ENCODE measurements around the gene CFAP141. TPM values are rescaled to one million over a fixed set of nuclear protein-coding genes. Genes with fewer than 3 reads are reported as not detected.

Gene CFAP141
- total and polyA plus RNA-seq, 7 experiments from 2014 or later: not detected

DNA sequence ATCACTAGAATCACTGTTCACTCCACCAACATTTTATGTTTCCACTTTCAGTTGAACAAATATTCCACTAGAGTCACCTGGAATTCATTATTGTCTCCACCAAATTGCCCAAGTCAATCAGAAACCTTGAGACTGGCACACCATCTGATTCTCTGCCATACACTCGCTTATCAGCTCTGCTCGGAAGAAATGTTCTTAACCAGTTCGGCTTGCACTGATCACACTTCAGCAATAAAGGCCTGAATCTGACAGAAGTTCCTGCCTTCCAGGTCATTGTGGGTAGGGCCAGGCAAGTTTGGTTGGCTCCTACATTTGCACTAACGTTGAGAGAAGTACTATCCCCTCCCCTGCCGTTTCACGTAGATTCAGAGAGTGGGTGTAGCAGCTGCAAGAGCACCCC, 24.2 kb downstream of the CFAP141 start:
- ATAC-seq: no peak
- peak overlapping the region; percentile 95 for H3K27ac ChIP-seq (ENCODE audit: low read depth, low read length)
- H3K9me3 ChIP-seq (ENCODE audit: control insufficient read depth in 2 of 3, low read length in 3 of 3): no peaks in the 10 kb centered on the region
- peaks cover 37 to 57% of the 10 kb centered on the region in 2 donors for H3K4me1 ChIP-seq (ENCODE audit: control insufficient read depth in 2 of 2, insufficient read depth in 2 of 2, low read length in 2 of 2)
- Mint-ChIP-seq H3K4me3 (peak overlapping the region; percentile 98 to 100 (median 100)), H3K9me3 (peaks cover 0 to 3% (median 0%) of the 10 kb centered on the region in 11 donors), H3K36me3 (peaks cover 0 to 32% (median 4%) of the 10 kb centered on the region in 5 donors), H3K27ac (peak overlapping the region; percentile 98 to 100 (median 99)), H3K4me1 (peaks cover 58 to 63% (median 62%) of the 10 kb centered on the region in 7 donors), H3K27me3 (peaks cover 0 to 3% (median 0%) of the 10 kb centered on the region in 5 donors)
- CTCF ChIA-PET: interaction anchor here (0.6 to 1.8 kb wide), 2 partner anchors 24 to 195 kb away, joined by 3 to 7 read pairs; no protein-coding TSS in a partner anchor
- H3K4me3 ChIP-seq (ENCODE audit: low read length): peak overlapping the region; percentile 93
- POLR2A ChIA-PET: interaction anchor here (0.7 to 10.3 kb wide), 9 partner anchors 8 to 400 kb away, joined by 3 to 115 read pairs (median 3); partner anchors contain the start of genes NUP210L, RPS27, TPM3 and UBAP2L
- intact Hi-C loops (cut with micrococcal nuclease): loop anchor here (1.0 to 10.0 kb wide), 9 partner anchors 25 to 510 kb away; partner anchors contain the start of genes UBE2Q1 (in 2 of the 2), HAX1 (in 1 of the 2), ILF2 (in 1 of the 2) and RPS27 (in 1 of the 2)
- peak in 3 of 9 donors; percentile 53 to 73 (median 56) for DNase-seq
- H3K27me3 ChIP-seq (ENCODE audit: control insufficient read depth in 2 of 2, insufficient read depth in 2 of 2, low read length in 2 of 2): no peaks in the 10 kb centered on the region
- peaks cover 0 to 11% (median 0%) of the 10 kb centered on the region in 3 experiments for H3K36me3 ChIP-seq (ENCODE audit: control insufficient read depth in 2 of 3, insufficient read depth in 3 of 3, low read length in 3 of 3)

DNA sequence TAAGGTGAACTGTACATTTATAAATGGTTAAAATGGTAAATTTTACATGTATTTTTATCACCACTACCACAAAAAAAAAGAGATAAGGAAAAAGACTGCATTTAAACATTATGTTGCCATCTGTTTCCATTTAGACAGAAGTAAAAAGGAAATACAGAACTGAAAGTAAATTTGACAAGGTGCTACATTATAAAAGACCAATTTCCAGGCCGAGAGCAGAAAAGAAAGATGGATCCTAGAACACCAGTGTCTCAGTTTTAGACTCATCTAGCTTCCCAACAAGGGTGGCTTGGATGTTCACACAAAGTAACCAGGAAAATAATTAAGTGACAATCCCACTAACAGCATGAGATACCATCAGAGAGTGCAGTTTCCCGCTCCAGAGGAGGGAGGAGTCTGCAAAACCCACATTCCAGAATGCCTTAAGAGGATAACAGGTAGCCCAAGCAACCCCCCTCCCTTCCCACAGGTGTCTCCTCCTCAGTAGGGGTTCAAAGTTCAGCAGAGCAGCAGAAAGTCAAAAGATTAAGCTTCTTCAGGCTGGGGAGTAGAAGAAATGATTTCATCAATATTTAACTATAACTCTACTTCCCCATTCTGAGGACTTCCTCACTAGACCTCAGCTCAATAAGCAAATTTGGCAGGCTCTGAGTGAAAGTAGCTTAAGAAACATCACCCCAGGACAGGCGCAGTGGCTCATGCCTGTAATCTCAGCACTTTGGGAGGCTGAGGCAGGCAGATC, 26.0 kb downstream of the CFAP141 start:
- ChIA-PET CTCF (interaction anchor here (0.5 to 0.7 kb wide), 2 partner anchors 86 to 803 kb away, joined by 3 read pairs; no protein-coding TSS in a partner anchor), POLR2A (interaction anchor here (1.3 to 10.3 kb wide), 4 partner anchors 11 to 189 kb away, joined by 3 to 115 read pairs (median 30); partner anchors contain the start of genes NUP210L and RPS27)
- Mint-ChIP-seq H3K4me1 (peaks cover 66 to 81% (median 75%) of the 10 kb centered on the region in 7 donors), H3K27ac (peak overlapping the region; percentile 66 to 99 (median 98)), H3K27me3 (peaks cover 0 to 3% (median 0%) of the 10 kb centered on the region in 5 donors), H3K36me3 (peaks cover 4 to 39% (median 9%) of the 10 kb centered on the region in 5 donors), H3K4me3 (peak overlapping the region; percentile 73 to 100 (median 98)), H3K9me3 (peaks cover 0 to 3% (median 0%) of the 10 kb centered on the region in 11 donors)
- ATAC-seq (no peak), DNase-seq (no peak)
- H3K4me3 ChIP-seq (ENCODE audit: low read length): peak overlapping the region; percentile 5
- intact Hi-C loops (cut with micrococcal nuclease): loop anchor here in 1 of 2 donors (5.0 to 10.0 kb wide), 2 partner anchors 375 to 508 kb away; partner anchors contain the start of genes ILF2 and UBE2Q1
- H3K4me1 ChIP-seq (ENCODE audit: control insufficient read depth in 2 of 2, insufficient read depth in 2 of 2, low read length in 2 of 2): peaks cover 47 to 74% of the 10 kb centered on the region in 2 donors
- no peaks in the 10 kb centered on the region for H3K9me3 ChIP-seq (ENCODE audit: control insufficient read depth in 2 of 3, low read length in 3 of 3)
- H3K27me3 ChIP-seq (ENCODE audit: control insufficient read depth in 2 of 2, insufficient read depth in 2 of 2, low read length in 2 of 2): no peaks in the 10 kb centered on the region
- H3K36me3 ChIP-seq (ENCODE audit: control insufficient read depth in 2 of 3, insufficient read depth in 3 of 3, low read length in 3 of 3): peaks cover 3 to 22% (median 8%) of the 10 kb centered on the region in 3 experiments
- H3K27ac ChIP-seq (ENCODE audit: low read depth, low read length): peak overlapping the region; percentile 95

DNA sequence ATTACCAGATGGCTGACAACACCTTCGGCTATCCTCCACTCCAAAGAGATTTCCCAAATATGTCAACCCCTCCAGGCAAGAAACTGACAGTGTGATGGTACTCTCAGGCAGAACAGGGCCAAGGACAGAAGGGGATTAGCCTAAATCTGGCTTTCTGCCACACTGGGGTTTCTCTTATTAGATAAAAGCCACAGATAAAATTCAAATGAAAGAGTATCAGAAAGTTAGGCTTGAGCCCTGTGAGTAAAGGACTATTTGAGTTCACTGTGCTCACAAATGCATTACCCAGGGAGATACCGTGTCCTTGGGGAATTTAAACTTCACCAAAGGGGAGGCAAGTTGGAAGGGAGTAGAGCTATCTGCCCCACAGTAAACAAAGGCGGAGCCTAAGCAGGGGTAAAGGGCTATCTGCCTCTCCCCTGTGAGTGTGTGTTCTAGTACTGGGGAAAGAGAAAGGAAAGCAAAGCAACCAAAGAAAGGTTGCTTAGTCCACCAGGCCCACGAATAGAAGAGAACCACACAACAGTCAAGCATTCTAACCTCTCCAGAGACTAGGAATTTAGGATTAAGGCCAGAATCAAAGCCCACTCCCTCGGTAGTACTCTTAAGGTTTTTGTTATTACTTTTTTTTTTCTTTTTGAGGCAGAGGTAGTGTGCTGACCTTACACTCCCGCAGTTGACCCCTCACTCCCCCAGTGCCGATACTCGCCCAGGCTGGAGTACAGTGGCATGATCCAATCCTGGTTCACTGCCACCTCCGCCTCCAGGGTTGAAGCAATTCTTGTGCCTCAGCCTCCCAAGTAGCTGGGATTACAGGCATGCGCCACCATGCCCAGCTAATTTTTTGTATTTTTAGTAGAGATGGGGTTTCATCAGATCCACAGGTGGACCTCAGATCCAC, 27.0 kb downstream of the CFAP141 start:
- POLR2A ChIA-PET: interaction anchor here (0.7 to 10.3 kb wide), 5 partner anchors 10 to 259 kb away, joined by 3 to 115 read pairs (median 15); partner anchors contain the start of genes NUP210L and RPS27
- Mint-ChIP-seq H3K27me3 (peaks cover 0 to 3% (median 0%) of the 10 kb centered on the region in 5 donors), H3K36me3 (peaks cover 4 to 42% (median 13%) of the 10 kb centered on the region in 5 donors), H3K4me3 (peak overlapping the region; percentile 67 to 100 (median 98)), H3K27ac (peak overlapping the region; percentile 66 to 99 (median 98)), H3K4me1 (peaks cover 66 to 82% (median 75%) of the 10 kb centered on the region in 7 donors), H3K9me3 (peaks cover 0 to 3% (median 0%) of the 10 kb centered on the region in 11 donors)
- H3K36me3 ChIP-seq (ENCODE audit: control insufficient read depth in 2 of 3, insufficient read depth in 3 of 3, low read length in 3 of 3): peaks cover 3 to 30% (median 8%) of the 10 kb centered on the region in 3 experiments
- peak overlapping the region; percentile 95 for H3K27ac ChIP-seq (ENCODE audit: low read depth, low read length)
- CTCF ChIA-PET: interaction anchor here (1.5 kb wide), 1 partner anchor 22 kb away, joined by 4 read pairs; no protein-coding TSS in a partner anchor
- intact Hi-C loops (cut with micrococcal nuclease): no loop called here
- DNase-seq (no peak), ATAC-seq (no peak)
- no peaks in the 10 kb centered on the region for H3K27me3 ChIP-seq (ENCODE audit: control insufficient read depth in 2 of 2, insufficient read depth in 2 of 2, low read length in 2 of 2)
- H3K4me1 ChIP-seq (ENCODE audit: control insufficient read depth in 2 of 2, insufficient read depth in 2 of 2, low read length in 2 of 2): peaks cover 47 to 74% of the 10 kb centered on the region in 2 donors
- H3K4me3 ChIP-seq (ENCODE audit: low read length): peak overlapping the region; percentile 16
- H3K9me3 ChIP-seq (ENCODE audit: control insufficient read depth in 2 of 3, low read length in 3 of 3): no peaks in the 10 kb centered on the region

DNA sequence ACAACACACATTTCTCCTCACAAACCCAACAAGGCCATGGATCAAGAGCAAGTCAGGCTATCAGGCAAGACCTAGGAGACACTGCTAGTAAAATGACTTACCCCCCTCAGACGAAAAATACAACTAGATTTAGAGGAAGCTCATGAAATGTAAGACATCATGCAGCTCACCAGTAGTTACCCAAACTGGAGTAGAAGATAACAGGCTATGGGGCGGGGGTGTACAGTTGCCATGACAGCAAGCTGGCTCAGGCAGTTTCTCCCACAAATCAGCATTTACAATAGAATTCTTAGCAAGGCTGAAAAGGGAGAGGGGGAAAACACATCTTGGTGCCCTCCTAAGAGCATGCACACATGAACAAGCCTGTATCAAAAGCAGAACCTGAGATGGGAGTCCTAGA, 28.1 kb downstream of the CFAP141 start:
- no peak for ATAC-seq
- Mint-ChIP-seq H3K4me1 (peaks cover 61 to 78% (median 71%) of the 10 kb centered on the region in 7 donors), H3K36me3 (peaks cover 3 to 42% (median 14%) of the 10 kb centered on the region in 5 donors), H3K27ac (peak overlapping the region; percentile 35 to 99 (median 92)), H3K27me3 (peaks cover 0 to 2% (median 0%) of the 10 kb centered on the region in 5 donors), H3K4me3 (peak overlapping the region; percentile 67 to 100 (median 98)), H3K9me3 (peaks cover 0 to 2% (median 0%) of the 10 kb centered on the region in 11 donors)
- intact Hi-C loops (cut with micrococcal nuclease): no loop called here
- Histone ChIP-seq H3K4me3 (ENCODE audit: low read length) (no peak overlapping the region), H3K9me3 (ENCODE audit: control insufficient read depth in 2 of 3, low read length in 3 of 3) (no peaks in the 10 kb centered on the region), H3K27me3 (ENCODE audit: control insufficient read depth in 2 of 2, insufficient read depth in 2 of 2, low read length in 2 of 2) (no peaks in the 10 kb centered on the region), H3K4me1 (ENCODE audit: control insufficient read depth in 2 of 2, insufficient read depth in 2 of 2, low read length in 2 of 2) (peaks cover 47 to 68% of the 10 kb centered on the region in 2 donors), H3K27ac (ENCODE audit: low read depth, low read length) (peak overlapping the region; percentile 95), H3K36me3 (ENCODE audit: control insufficient read depth in 2 of 3, insufficient read depth in 3 of 3, low read length in 3 of 3) (peaks cover 7 to 32% (median 8%) of the 10 kb centered on the region in 3 experiments)
- ChIA-PET CTCF (interaction anchor here (0.6 to 1.6 kb wide), 3 partner anchors 18 to 27 kb away, joined by 3 to 4 read pairs (median 3); no protein-coding TSS in a partner anchor), POLR2A (interaction anchor here (1.4 to 10.3 kb wide), 3 partner anchors 22 to 187 kb away, joined by 8 to 115 read pairs (median 10); partner anchors contain the start of genes NUP210L and RPS27)
- DNase-seq: peak in 1 of 9 donors; percentile 28

- Histone ChIP-seq H3K27me3 (ENCODE audit: control insufficient read depth in 2 of 2, insufficient read depth in 2 of 2, low read length in 2 of 2) (no peaks in the 10 kb centered on the region), H3K4me3 (ENCODE audit: low read length) (no peak overlapping the region), H3K4me1 (ENCODE audit: control insufficient read depth in 2 of 2, insufficient read depth in 2 of 2, low read length in 2 of 2) (peaks cover 47 to 58% of the 10 kb centered on the region in 2 donors), H3K27ac (ENCODE audit: low read depth, low read length) (peak overlapping the region; percentile 95), H3K36me3 (ENCODE audit: control insufficient read depth in 2 of 3, insufficient read depth in 3 of 3, low read length in 3 of 3) (peaks cover 22 to 42% (median 23%) of the 10 kb centered on the region in 3 experiments), H3K9me3 (ENCODE audit: control insufficient read depth in 2 of 3, low read length in 3 of 3) (no peaks in the 10 kb centered on the region)
- CTCF ChIA-PET: interaction anchor here (0.6 to 1.4 kb wide), 3 partner anchors 18 to 227 kb away, joined by 3 to 5 read pairs (median 3); no protein-coding TSS in a partner anchor
- H3K9me3 Mint-ChIP-seq: no peaks in the 10 kb centered on the region
- ATAC-seq (no peak), DNase-seq (no peak)
- peak overlapping the region; percentile 10 to 100 (median 62) for H3K4me3 Mint-ChIP-seq
- no peaks in the 10 kb centered on the region for H3K27me3 Mint-ChIP-seq
- POLR2A ChIA-PET: interaction anchor here (0.8 to 10.3 kb wide), 4 partner anchors 9 to 181 kb away, joined by 3 to 115 read pairs (median 4); partner anchors contain the start of gene NUP210L
- peak overlapping the region; percentile 32 to 99 (median 79) for H3K27ac Mint-ChIP-seq
- peaks cover 58 to 85% (median 73%) of the 10 kb centered on the region in 7 donors for H3K4me1 Mint-ChIP-seq
- peaks cover 8 to 49% (median 30%) of the 10 kb centered on the region in 5 donors for H3K36me3 Mint-ChIP-seq
- intact Hi-C loops (cut with micrococcal nuclease): no loop called here
These were observed 29.8 kb downstream of the CFAP141 start for GRCh38 chr1:154176337-154176736.
